Heart left ventricle (tissue), 16 donors: ENCODE data around the gene WFIKKN2. TPM values are rescaled to one million over a fixed set of nuclear protein-coding genes. Genes with fewer than 3 reads are reported as not detected.

Experiments
- ATAC-seq, 4 donors: fragments of 200-7000 bp; cut with Tn5 transposase; one replicate each; pipeline ENCODE4 v1.9.1; 2020 to 2022; ENCODE audit warnings: moderate library complexity in 4 of 4, mild to moderate bottlenecking in 3 of 4, moderate number of reproducible peaks in 1 of 4
- DNase-seq, 5 donors: peaks; one replicate each; pipeline ENCODE4 v3.0.0-alpha.2; 2020
- H3K27ac ChIP-seq, 12 donors: fragments of 200-600 bp; sonication (generic) in 4 of 12; one replicate each; pipeline versions ENCODE4 v1.5.0 to v1.8.0; 2016 to 2022; ENCODE audit warnings: mild to moderate bottlenecking in 2 of 12
- H3K27me3 ChIP-seq, 9 donors: fragments of 200-600 bp; sonication (generic) in 2 of 9; one replicate each; pipeline versions ENCODE4 v1.5.1 to v1.8.0; 2016 to 2022; ENCODE audit warnings: mild to moderate bottlenecking in 3 of 9
- H3K36me3 ChIP-seq, 9 donors: fragments of 200-600 bp; sonication (generic) in 2 of 9; one replicate each; pipeline versions ENCODE4 v1.5.0 to v1.8.0; 2018 to 2022; ENCODE audit warnings: mild to moderate bottlenecking in 2 of 9
- H3K4me1 ChIP-seq, 12 donors: fragments of 200-600 bp; sonication (generic) in 4 of 12; one replicate each; pipeline versions ENCODE4 v1.5.0 to v1.8.0; 2016 to 2022; ENCODE audit warnings: mild to moderate bottlenecking in 3 of 12
- H3K4me3 ChIP-seq, 12 donors: fragments of 200-600 bp; sonication (generic) in 4 of 12; one replicate each; pipeline versions ENCODE4 v1.5.0 to v1.8.0; 2017 to 2022; ENCODE audit warnings: mild to moderate bottlenecking in 9 of 12, moderate library complexity in 4 of 12
- H3K9me3 ChIP-seq, 12 donors: fragments of 200-600 bp; sonication (generic) in 4 of 12; one replicate each; pipeline versions ENCODE4 v1.5.0 to v1.8.0; 2016 to 2022; ENCODE audit warnings: mild to moderate bottlenecking in 1 of 12
- POLR2A ChIP-seq, 2 donors: fragments of 450-650 bp; IDR thresholded peaks; one replicate each; pipeline ENCODE4 v1.6.1; 2017; ENCODE audit warnings: antibody characterized with exemption in 2 of 2, mild to moderate bottlenecking in 2 of 2, moderate library complexity in 2 of 2
- WGBS, 4 donors: extraction: QIAGEN DNeasy Blood & Tissue Kit in 2 of 4; methylation state at CpG; one replicate each; pipeline versions ENCODE4 v1.1.5 to v1.1.7; 2013 to 2018; 5-methylcytosine and 5-hydroxymethylcytosine counted together
- intact Hi-C, 10 donors: fragments of 100-400 bp; cut with DNase I; formaldehyde crosslinking; loops; one replicate each; pipeline versions ENCODE4 v1.11.1 to v1.14.2; 2022
- polyA plus RNA-seq, 2 donors: library from polyadenylated mRNA; stranded (reverse); fragments of 200-250 nt; gene quantifications; one replicate each; pipeline ENCODE4 v1.2.3, GENCODE V29; 2013
- total RNA-seq, 9 donors: library from RNA; depleted of rRNA in 2 of 9; stranded (reverse); fragments of >200 nt in 2 of 9; fragmentation: NEBNext Ultra II Directional in 3 of 9; extraction: Animal tissue kit (Norgen Biotek cat#: 25700) in 3 of 9; gene quantifications; one replicate each; pipeline versions ENCODE4 v1.1.0 to v1.2.4, GENCODE V29; 2016 to 2023
- TF ChIP-seq, protein P1 (sequence below), 12 donors: fragments of 200-600 bp; sonication (generic) in 4 of 12; IDR thresholded peaks; one replicate each; pipeline versions ENCODE4 v1.5.0 to v1.8.0; 2018 to 2022; ENCODE audit warnings: antibody characterized with exemption in 12 of 12, mild to moderate bottlenecking in 5 of 12
- donor health status: ischemic (EF 13 %, LVEDD 7.1; RV severe dilation, severe dysfunction).
- donor health status: healthy with polysubstance abuse.
- donor health status: DM: no; HTN: yes; CAD: no.
- donor health status: DM: no; HTN: no; CAD: no.
- donor health status: ischemic (EF 25% LVEDD 6.9; RV normal size, moderate dysfunction).
- donor health status: ischemic (EF 25% LVEDD 5.7; RV mildly dilated, moderate dysfunction).
- donor health status: healthy.
- donor health status: DM: yes; HTN: yes; CAD: no.
- donor health status: ischemic (EF 35%, LVEDD 5.7; RV mildly dilated, moderate dysfunction).
- donor health status: nonischemic (EF 11% LVEDD 7.7; RV severe dilation, severe dysfunction).
- donor health status: DM: yes; HTN: yes; CAD: no.
- donor health status: PGD.
- donor health status: ischemic (EF 29% LVEDD 5.4; RV normal size, mild dysfunction).
- donor health status: nonischemic (EF 23%, LVEDD 6.1; RV moderate dilation, normal function).

Gene WFIKKN2
- total and polyA plus RNA-seq, 11 donors = 0.08 to 0.75 (median 0.24) TPM; not detected in 2

DNA sequence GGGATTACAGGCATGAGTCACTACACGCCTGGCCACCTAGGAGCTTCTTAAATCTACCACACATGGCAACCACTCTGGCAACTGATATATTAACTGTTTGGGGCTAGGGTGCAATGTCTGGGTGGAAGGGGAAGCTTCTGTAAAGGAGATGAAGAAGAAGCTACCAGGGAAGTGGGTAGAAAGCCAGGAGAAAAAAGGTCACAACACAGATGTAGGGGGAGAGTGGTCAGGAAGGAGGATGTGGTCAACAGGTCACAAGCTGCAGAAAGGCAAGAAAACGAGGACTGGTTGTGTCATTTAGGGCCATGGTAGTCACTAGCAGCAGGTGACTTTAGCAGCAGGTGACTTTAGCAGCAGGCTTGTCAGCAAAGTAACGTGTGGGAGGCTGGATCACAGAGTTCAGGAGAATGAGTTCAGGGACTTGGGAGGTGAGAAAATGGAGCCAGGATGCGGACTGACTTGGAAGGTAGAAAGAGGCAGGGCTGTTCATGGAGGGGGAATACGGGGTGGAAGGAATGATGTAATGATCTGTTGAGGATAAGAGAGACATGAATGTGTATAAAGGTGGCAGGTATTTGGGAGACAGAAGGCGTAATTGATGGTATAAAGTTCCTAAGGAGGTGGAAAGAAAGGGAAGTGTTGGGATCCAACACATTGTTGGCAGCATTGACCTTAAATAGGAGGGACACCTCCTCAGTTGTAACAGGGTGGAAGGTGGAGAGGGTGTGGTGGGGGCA is 16.3 kb upstream of the WFIKKN2 start:
- Histone ChIP-seq H3K4me3 (no peak overlapping the region), H3K27me3 (peaks cover 0 to 8% (median 0%) of the 10 kb centered on the region in 9 donors), H3K27ac (no peak overlapping the region), H3K36me3 (no peaks in the 10 kb centered on the region), H3K9me3 (no peaks in the 10 kb centered on the region), H3K4me1 (peaks cover 0 to 8% (median 0%) of the 10 kb centered on the region in 12 donors)
- no peak for ATAC-seq
- WGBS, 4 donors = 66 to 69% (median 69%) methylated on average over 6 of the region's 6 CpGs
- intact Hi-C loops = no loop called here
- TF ChIP-seq, protein P1, sequence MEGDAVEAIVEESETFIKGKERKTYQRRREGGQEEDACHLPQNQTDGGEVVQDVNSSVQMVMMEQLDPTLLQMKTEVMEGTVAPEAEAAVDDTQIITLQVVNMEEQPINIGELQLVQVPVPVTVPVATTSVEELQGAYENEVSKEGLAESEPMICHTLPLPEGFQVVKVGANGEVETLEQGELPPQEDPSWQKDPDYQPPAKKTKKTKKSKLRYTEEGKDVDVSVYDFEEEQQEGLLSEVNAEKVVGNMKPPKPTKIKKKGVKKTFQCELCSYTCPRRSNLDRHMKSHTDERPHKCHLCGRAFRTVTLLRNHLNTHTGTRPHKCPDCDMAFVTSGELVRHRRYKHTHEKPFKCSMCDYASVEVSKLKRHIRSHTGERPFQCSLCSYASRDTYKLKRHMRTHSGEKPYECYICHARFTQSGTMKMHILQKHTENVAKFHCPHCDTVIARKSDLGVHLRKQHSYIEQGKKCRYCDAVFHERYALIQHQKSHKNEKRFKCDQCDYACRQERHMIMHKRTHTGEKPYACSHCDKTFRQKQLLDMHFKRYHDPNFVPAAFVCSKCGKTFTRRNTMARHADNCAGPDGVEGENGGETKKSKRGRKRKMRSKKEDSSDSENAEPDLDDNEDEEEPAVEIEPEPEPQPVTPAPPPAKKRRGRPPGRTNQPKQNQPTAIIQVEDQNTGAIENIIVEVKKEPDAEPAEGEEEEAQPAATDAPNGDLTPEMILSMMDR (IDR thresholded peaks at IDR 0.05) = no peak
- no peak for DNase-seq

DNA sequence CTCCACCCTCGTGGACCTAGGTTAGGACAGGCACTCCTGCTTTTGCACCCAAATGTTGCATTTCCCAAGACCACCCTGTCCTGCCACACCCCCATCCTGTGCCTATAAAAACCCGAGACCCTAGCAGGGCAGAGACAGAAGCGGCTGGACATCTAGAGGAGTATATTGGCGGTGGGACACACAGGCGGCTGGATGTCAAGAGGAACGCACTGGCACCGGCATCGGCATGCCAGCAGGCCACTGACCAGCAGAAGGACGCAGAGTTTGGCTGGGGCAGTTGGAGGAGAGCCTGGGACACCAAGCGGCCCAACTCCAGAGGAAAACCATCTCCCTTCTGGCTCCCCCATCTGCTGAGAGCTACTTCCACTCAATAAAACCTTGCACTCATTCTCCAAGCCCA is 14.7 kb upstream of the WFIKKN2 start:
- WGBS, 4 donors = 82 to 89% (median 85%) methylated on average over 10 of the region's 10 CpGs
- Histone ChIP-seq H3K4me3 (no peak overlapping the region), H3K4me1 (peaks cover 0 to 8% (median 0%) of the 10 kb centered on the region in 12 donors), H3K9me3 (no peaks in the 10 kb centered on the region), H3K36me3 (no peaks in the 10 kb centered on the region), H3K27ac (no peak overlapping the region), H3K27me3 (peaks cover 0 to 8% (median 0%) of the 10 kb centered on the region in 9 donors)
- DNase-seq (no peak), ATAC-seq (no peak)
- TF ChIP-seq, protein P1 (IDR thresholded peaks at IDR 0.05) = no peak
- no peak for TF ChIP-seq POLR2A (IDR thresholded peaks at IDR 0.05)
- intact Hi-C loops = no loop called here

DNA sequence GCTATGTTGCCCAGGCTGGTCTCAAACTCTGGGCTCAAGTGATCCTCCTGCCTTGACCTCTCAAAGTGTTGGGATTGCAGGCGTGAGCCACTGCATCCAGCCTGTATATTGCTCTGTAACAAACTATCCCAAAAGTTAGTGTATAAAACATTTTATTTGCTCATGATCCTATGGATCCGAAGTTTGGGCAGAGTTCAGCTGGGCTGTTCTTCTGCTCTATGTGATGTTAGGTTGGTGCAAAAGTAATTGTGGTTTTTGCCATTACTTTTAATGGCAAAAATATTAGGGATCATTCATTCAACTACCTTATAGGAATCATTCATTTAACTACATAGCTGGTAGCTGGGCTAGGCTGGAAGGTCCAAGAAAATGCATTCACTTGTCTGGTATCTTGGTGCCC is 12.8 kb upstream of the WFIKKN2 start:
- ATAC-seq = no peak
- intact Hi-C loops = no loop called here

DNA sequence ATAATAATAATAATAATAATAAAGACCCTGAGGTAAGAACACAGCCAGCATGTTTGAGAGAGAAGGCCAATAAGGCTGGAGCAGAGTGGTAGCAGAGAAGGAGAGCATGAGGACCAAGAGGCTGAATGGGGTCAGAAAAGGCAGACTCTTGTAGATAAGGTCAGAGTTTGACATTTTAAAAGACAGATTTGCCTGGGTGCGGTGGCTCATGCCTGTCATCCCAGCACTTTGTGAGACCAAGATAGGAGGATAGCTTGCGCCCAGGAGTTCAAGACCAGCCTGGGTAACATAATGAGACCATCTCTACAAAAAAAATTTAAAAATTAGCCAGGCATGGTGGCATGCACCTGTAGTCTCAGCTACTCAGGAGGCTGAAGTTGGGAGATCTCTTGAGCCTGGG is 11.0 kb upstream of the WFIKKN2 start:
- H3K27ac ChIP-seq = no peak overlapping the region
- 82 to 94% (median 85%) methylated on average over 2 of the region's 2 CpGs for WGBS, 4 donors
- no peaks in the 10 kb centered on the region for H3K27me3 ChIP-seq
- intact Hi-C loops = no loop called here
- H3K9me3 ChIP-seq = no peaks in the 10 kb centered on the region
- DNase-seq = no peak
- H3K36me3 ChIP-seq = no peaks in the 10 kb centered on the region
- H3K4me3 ChIP-seq = no peak overlapping the region
- peaks cover 0 to 11% (median 0%) of the 10 kb centered on the region in 12 donors for H3K4me1 ChIP-seq
- no peak for TF ChIP-seq POLR2A (IDR thresholded peaks at IDR 0.05)
- ATAC-seq = no peak

More for the DNA sequence above, 12.8 kb upstream of the WFIKKN2 start:
- DNase-seq = no peak
- Histone ChIP-seq H3K4me3 (no peak overlapping the region), H3K27ac (no peak overlapping the region), H3K9me3 (no peaks in the 10 kb centered on the region), H3K4me1 (peaks cover 0 to under 1% (median 0%) of the 10 kb centered on the region in 12 donors), H3K36me3 (no peaks in the 10 kb centered on the region), H3K27me3 (peaks cover 0 to 4% (median 0%) of the 10 kb centered on the region in 9 donors)
- TF ChIP-seq POLR2A (IDR thresholded peaks at IDR 0.05) = no peak
- TF ChIP-seq, protein P1 (IDR thresholded peaks at IDR 0.05) = no peak
- WGBS, 4 donors = 93 to 100% (median 98%) methylated on average over 2 of the region's 2 CpGs

DNA sequence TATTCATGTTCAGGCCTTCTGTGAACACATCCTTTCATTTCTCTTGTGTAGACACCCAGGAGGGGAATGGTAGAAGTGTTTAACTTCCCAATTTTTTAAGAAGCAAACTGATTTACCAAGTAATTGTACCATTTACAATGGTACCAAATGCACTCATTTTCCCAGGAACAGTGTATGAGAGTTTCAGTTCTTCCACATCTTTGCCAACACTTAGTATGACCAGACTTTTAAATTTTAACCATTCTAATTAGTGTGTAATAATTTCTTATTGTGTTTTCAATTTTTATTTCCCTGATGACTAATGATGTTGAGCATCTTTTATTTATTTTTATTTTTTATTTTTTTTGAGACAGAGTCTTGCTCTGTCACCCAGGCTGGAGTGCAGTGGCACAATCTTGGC is 10.2 kb upstream of the WFIKKN2 start:
- Histone ChIP-seq H3K9me3 (no peaks in the 10 kb centered on the region), H3K27me3 (no peaks in the 10 kb centered on the region), H3K27ac (no peak overlapping the region), H3K4me1 (peaks cover 0 to 11% (median 0%) of the 10 kb centered on the region in 12 donors), H3K4me3 (no peak overlapping the region), H3K36me3 (no peaks in the 10 kb centered on the region)
- no peak for ATAC-seq
- TF ChIP-seq, protein P1 (IDR thresholded peaks at IDR 0.05) = no peak
- TF ChIP-seq POLR2A (IDR thresholded peaks at IDR 0.05) = no peak
- no peak for DNase-seq
- intact Hi-C loops = no loop called here
